ENCODE measurements around the gene ALK. TPM values are rescaled to one million over a fixed set of nuclear protein-coding genes. Genes with fewer than 3 reads are reported as not detected.

ALK gene
- total RNA-seq, 6 donors from 2014 or later: 0.17 to 2.1 (median 0.35) TPM

- ATAC-seq (ENCODE audit: low FRiP score in 2 of 2) (no peak), DNase-seq (no peak)
- no peaks in the 10 kb centered on the region for H3K4me1 ChIP-seq
- WGBS, 2 donors: 41 to 53% methylated on average over 1 of the region's 1 CpG
- no peaks in the 10 kb centered on the region for H3K27me3 ChIP-seq
- no peak overlapping the region for H3K4me3 ChIP-seq
- no peaks in the 10 kb centered on the region for H3K9me3 ChIP-seq
- TF ChIP-seq CTCF (IDR thresholded peaks at IDR 0.05) (no peak), EP300 (IDR thresholded peaks at IDR 0.05) (no peak), POLR2AphosphoS5 (IDR thresholded peaks at IDR 0.05) (no peak)
- no peak overlapping the region for H3K27ac ChIP-seq
- H3K36me3 ChIP-seq: no peaks in the 10 kb centered on the region
These were observed 526.9 kb downstream of the ALK start for GRCh38 chr2:29394311-29394980.

GRCh38 chr2:29393676-29394075 lies 527.7 kb downstream of the ALK start:
- DNase-seq (no peak), ATAC-seq (ENCODE audit: low FRiP score in 2 of 2) (no peak)
- TF ChIP-seq POLR2A (IDR thresholded peaks at IDR 0.05): no peak
- no peak for TF ChIP-seq CTCF (IDR thresholded peaks at IDR 0.05)
- no peak for TF ChIP-seq EP300 (IDR thresholded peaks at IDR 0.05)
- TF ChIP-seq POLR2AphosphoS5 (IDR thresholded peaks at IDR 0.05): no peak

GRCh38 chr2:29392774-29393173 lies 528.6 kb downstream of the ALK start:
- ATAC-seq (ENCODE audit: low FRiP score in 2 of 2) (no peak), DNase-seq (no peak)
- TF ChIP-seq POLR2A (IDR thresholded peaks at IDR 0.05) (no peak), EP300 (IDR thresholded peaks at IDR 0.05) (no peak), CTCF (IDR thresholded peaks at IDR 0.05) (no peak), POLR2AphosphoS5 (IDR thresholded peaks at IDR 0.05) (no peak)
- H3K27ac ChIP-seq: no peak overlapping the region
- no peaks in the 10 kb centered on the region for H3K4me1 ChIP-seq
- H3K9me3 ChIP-seq: no peaks in the 10 kb centered on the region
- no peaks in the 10 kb centered on the region for H3K36me3 ChIP-seq
- 77 to 89% methylated on average over 2 of the region's 2 CpGs for WGBS, 2 donors
- no peaks in the 10 kb centered on the region for H3K27me3 ChIP-seq
- no peak overlapping the region for H3K4me3 ChIP-seq

More at GRCh38 chr2:29393676-29394075, 527.7 kb downstream of the ALK start:
- Histone ChIP-seq H3K36me3 (no peaks in the 10 kb centered on the region), H3K27me3 (no peaks in the 10 kb centered on the region), H3K4me1 (no peaks in the 10 kb centered on the region), H3K27ac (no peak overlapping the region), H3K9me3 (no peaks in the 10 kb centered on the region), H3K4me3 (no peak overlapping the region)
- WGBS, 2 donors: 50 to 64% methylated on average over 1 of the region's 1 CpG

GRCh38 chr2:29390136-29390535 lies 531.2 kb downstream of the ALK start:
- no peaks in the 10 kb centered on the region for H3K9me3 ChIP-seq
- no peak overlapping the region for H3K27ac ChIP-seq
- DNase-seq: no peak
- ATAC-seq (ENCODE audit: low FRiP score in 2 of 2): no peak
- no peaks in the 10 kb centered on the region for H3K4me1 ChIP-seq
- H3K27me3 ChIP-seq: no peaks in the 10 kb centered on the region
- WGBS, 2 donors: 64 to 68% methylated on average over 7 of the region's 7 CpGs
- H3K36me3 ChIP-seq: no peaks in the 10 kb centered on the region
- H3K4me3 ChIP-seq: no peak overlapping the region
- no peak for TF ChIP-seq CTCF (IDR thresholded peaks at IDR 0.05)
- TF ChIP-seq POLR2AphosphoS5 (IDR thresholded peaks at IDR 0.05): no peak
- TF ChIP-seq POLR2A (IDR thresholded peaks at IDR 0.05): no peak
- TF ChIP-seq EP300 (IDR thresholded peaks at IDR 0.05): no peak

- Histone ChIP-seq H3K4me1 (no peaks in the 10 kb centered on the region), H3K27ac (no peak overlapping the region), H3K36me3 (no peaks in the 10 kb centered on the region), H3K27me3 (no peaks in the 10 kb centered on the region), H3K4me3 (no peak overlapping the region), H3K9me3 (no peaks in the 10 kb centered on the region)
- no peak for DNase-seq
- ATAC-seq (ENCODE audit: low FRiP score in 2 of 2): no peak
- TF ChIP-seq EP300 (IDR thresholded peaks at IDR 0.05) (no peak), POLR2AphosphoS5 (IDR thresholded peaks at IDR 0.05) (no peak), POLR2A (IDR thresholded peaks at IDR 0.05) (no peak), CTCF (IDR thresholded peaks at IDR 0.05) (no peak)
- WGBS, 2 donors: 90 to 92% methylated on average over 7 of the region's 7 CpGs
These were observed 531.7 kb downstream of the ALK start for GRCh38 chr2:29389686-29390085.
